Measurements from ENCODE around the gene PRXL2B. TPM values are rescaled to one million over a fixed set of nuclear protein-coding genes. Genes with fewer than 3 reads are reported as not detected.

PRXL2B gene
- total and polyA plus RNA-seq, 12 donors: 3.7 to 12.0 (median 5.4) TPM

GRCh38 chr1:2633366-2633935 is 46.9 kb downstream of the PRXL2B start:
- H3K4me3 ChIP-seq: no peak overlapping the region
- H3K4me1 ChIP-seq: peaks cover 0 to 17% (median 10%) of the 10 kb centered on the region in 9 donors
- no peaks in the 10 kb centered on the region for H3K36me3 ChIP-seq
- peaks cover 0 to 17% (median 9%) of the 10 kb centered on the region in 11 donors for H3K9me3 ChIP-seq
- peaks cover 17 to 59% (median 53%) of the 10 kb centered on the region in 7 donors for H3K27me3 ChIP-seq
- H3K27ac ChIP-seq: no peak overlapping the region
- no peak for TF ChIP-seq CTCF (IDR thresholded peaks at IDR 0.05)
- DNase-seq (no peak), ATAC-seq (no peak)
- WGBS, 2 donors: 72 to 85% methylated on average over 12 of the region's 12 CpGs
- intact Hi-C loops (cut with DNase I): no loop called here

GRCh38 chr1:2633936-2634491 is 47.4 kb downstream of the PRXL2B start:
- Histone ChIP-seq H3K27me3 (peaks cover 12 to 53% (median 47%) of the 10 kb centered on the region in 7 donors), H3K9me3 (peaks cover 0 to 17% (median 9%) of the 10 kb centered on the region in 11 donors), H3K4me1 (peaks cover 0 to 14% (median 10%) of the 10 kb centered on the region in 9 donors), H3K36me3 (no peaks in the 10 kb centered on the region), H3K4me3 (no peak overlapping the region), H3K27ac (no peak overlapping the region)
- DNase-seq (no peak), ATAC-seq (peak in 3 of 8 donors; percentile 28 to 48 (median 39))
- TF ChIP-seq CTCF (IDR thresholded peaks at IDR 0.05): no peak
- WGBS, 2 donors: 50 to 64% methylated on average over 8 of the region's 8 CpGs
- intact Hi-C loops (cut with DNase I): no loop called here

- 81 to 88% methylated on average over 10 of the region's 10 CpGs for WGBS, 2 donors
- intact Hi-C loops (cut with DNase I): loop anchor here in 1 of 10 donors (5.0 kb wide), 1 partner anchor 43 kb away; no protein-coding TSS in a partner anchor
- Histone ChIP-seq H3K4me3 (no peak overlapping the region), H3K36me3 (no peaks in the 10 kb centered on the region), H3K4me1 (peaks cover 0 to 12% (median 10%) of the 10 kb centered on the region in 9 donors), H3K27me3 (peaks cover 5 to 40% (median 34%) of the 10 kb centered on the region in 7 donors), H3K9me3 (peaks cover 0 to 17% (median 9%) of the 10 kb centered on the region in 11 donors), H3K27ac (no peak overlapping the region)
- no peak for TF ChIP-seq CTCF (IDR thresholded peaks at IDR 0.05)
- ATAC-seq: no peak
- no peak for DNase-seq
Measured at GRCh38 chr1:2635361-2636010, 48.9 kb downstream of the PRXL2B start.

GRCh38 chr1:2636733-2637132 is 50.2 kb downstream of the PRXL2B start:
- DNase-seq (no peak), ATAC-seq (no peak)
- 93% methylated on average over 7 of the region's 7 CpGs for WGBS, 2 donors
- Histone ChIP-seq H3K36me3 (no peaks in the 10 kb centered on the region), H3K4me3 (no peak overlapping the region), H3K27ac (no peak overlapping the region), H3K27me3 (peaks cover 5 to 31% (median 27%) of the 10 kb centered on the region in 7 donors), H3K4me1 (peaks cover 2 to 17% (median 13%) of the 10 kb centered on the region in 9 donors), H3K9me3 (peaks cover 0 to 17% (median 9%) of the 10 kb centered on the region in 11 donors)
- TF ChIP-seq CTCF (IDR thresholded peaks at IDR 0.05): no peak
- intact Hi-C loops (cut with DNase I): loop anchor here in 1 of 10 donors (5.0 kb wide), 1 partner anchor 44 kb away; no protein-coding TSS in a partner anchor

All from heart right ventricle (tissue), 16 donors.